HUDEP-2 (cell line): Measurements from ENCODE around the gene USP14.
A peak's percentile ranks its signal among the peaks of the same experiment; 100 is the strongest.
"Not testable (repeated sequence)": the region's sequence is repeated elsewhere in the genome, so short reads cannot be mapped to it uniquely, and the experiment has no call there.

Source experiments
- DNase-seq, 76 experiments: peaks; one replicate each; lab custom pipeline; 2025; ENCODE audit not compliant: unreplicated experiment in 76 of 76; lab: John Stamatoyannopoulos, UW

The USP14 gene

GRCh38 chr18:158128-159036 is at the start of gene USP14:
TSS of gene USP14 (plus strand) at chr18:158557. CDS start at chr18:158699, 142 bp downstream.
- DNase-seq, result peak in 75 of 76 experiments; percentile 46 to 100 (median 88)

GRCh38 chr18:108665-109063 is 49.7 kb upstream of the USP14 start:
- DNase-seq, result not testable (repeated sequence)

- not testable (repeated sequence) for DNase-seq
Measured at GRCh38 chr18:109130-109921, 49.0 kb upstream of the USP14 start.

- DNase-seq, result not testable (repeated sequence)
Measured at GRCh38 chr18:109922-110261, 48.5 kb upstream of the USP14 start.

GRCh38 chr18:110351-111201 is 47.8 kb upstream of the USP14 start:
- DNase-seq, result not testable (repeated sequence)

- DNase-seq, result no peak
Measured at GRCh38 chr18:111306-112014, 46.9 kb upstream of the USP14 start.

GRCh38 chr18:112015-112733 is 46.2 kb upstream of the USP14 start:
- not testable (repeated sequence) for DNase-seq

GRCh38 chr18:120539-121260 is 37.7 kb upstream of the USP14 start:
- peak in 1 of 76 experiments; percentile 27 for DNase-seq

- no peak for DNase-seq
Measured at GRCh38 chr18:135045-135444, 23.3 kb upstream of the USP14 start.

- no peak for DNase-seq
Measured at GRCh38 chr18:136433-136832, 21.9 kb upstream of the USP14 start.

- DNase-seq, result no peak
Measured at GRCh38 chr18:137327-137726, 21.0 kb upstream of the USP14 start.

GRCh38 chr18:140670-141266 is 17.6 kb upstream of the USP14 start:
- no peak for DNase-seq

GRCh38 chr18:142624-143296 is 15.6 kb upstream of the USP14 start:
- DNase-seq, result peak in 7 of 76 experiments; percentile 0 to 61 (median 34)

GRCh38 chr18:148841-149240 is 9.5 kb upstream of the USP14 start:
- peak in 20 of 76 experiments; percentile 2 to 73 (median 25) for DNase-seq

- no peak for DNase-seq
Measured at GRCh38 chr18:154151-154550, 4.2 kb upstream of the USP14 start.

- DNase-seq, result no peak
Measured at GRCh38 chr18:155688-156087, 2.7 kb upstream of the USP14 start.

GRCh38 chr18:156514-157230 is 1.7 kb upstream of the USP14 start:
- no peak for DNase-seq
